HEK293 (cell line): ENCODE measurements around the gene C21orf91.

Source experiments
- CTCF ChIA-PET: fragments of 350-600 bp; formaldehyde crosslinking; extraction: SDS; loops from one replicate; lab custom pipeline; 2021; ENCODE audit warnings: antibody characterized with exemption; lab: Yijun Ruan, JAX
- POLR2A ChIA-PET: fragments of 300-600 bp; formaldehyde crosslinking; extraction: SDS; loops from one replicate; lab custom pipeline; 2020; ENCODE audit warnings: antibody characterized with exemption, inconsistent platforms; lab: Yijun Ruan, JAX
- H3K27ac ChIP-seq: fragments of 200-500 bp; sonication (Bioruptor generic); 2 replicates; pipeline ENCODE4 v1.5.1; 2014; ENCODE audit warnings: low read depth, low read length, control low read depth, inconsistent platforms; ENCODE audit errors: extremely low read depth
- H3K36me3 ChIP-seq, 2 experiments: fragments of 200-500 bp in 1 of 2; sonication (Bioruptor generic) in 1 of 2; 1 replicate in 1 of 2; 2 replicates in 1 of 2; pipeline ENCODE4 v1.5.1; 2014 to 2017; ENCODE audit warnings: inconsistent platforms in 2 of 2, low read length in 2 of 2; ENCODE audit not compliant: control insufficient read depth in 2 of 2, insufficient read depth in 1 of 2
- H3K4me1 ChIP-seq: fragments of 200-500 bp; sonication (Bioruptor generic); 2 replicates; pipeline ENCODE4 v1.5.1; 2014; ENCODE audit warnings: mild to moderate bottlenecking, low read length, inconsistent platforms; ENCODE audit not compliant: control insufficient read depth, insufficient read depth
- H3K4me3 ChIP-seq: 2 replicates; pipeline ENCODE4 v1.5.1; 2011; ENCODE audit warnings: low read depth, mild to moderate bottlenecking, control low read depth, low read length, moderate library complexity
- H3K9me3 ChIP-seq: fragments of 200-500 bp; sonication (Bioruptor generic); 2 replicates; pipeline ENCODE4 v1.5.1; 2014; ENCODE audit warnings: low read depth, low read length, inconsistent platforms; ENCODE audit not compliant: control insufficient read depth, insufficient read depth
- BCL11B ChIP-seq: fragments of 450-650 bp; formaldehyde crosslinking; IDR thresholded peaks from 2 replicates; pipeline ENCODE4 v1.5.1; 2016; ENCODE audit warnings: low read depth, missing biosample characterization, missing genetic modification characterization
- GFI1B ChIP-seq: fragments of 450-650 bp; formaldehyde crosslinking; IDR thresholded peaks from 2 replicates; pipeline ENCODE4 v1.5.1; 2016; ENCODE audit warnings: missing biosample characterization, missing genetic modification characterization
- OSR2 ChIP-seq: fragments of 450-650 bp; formaldehyde crosslinking; IDR thresholded peaks from 2 replicates; pipeline ENCODE4 v1.5.1; 2016; ENCODE audit warnings: missing biosample characterization, missing genetic modification characterization
- PRDM1 ChIP-seq: fragments of 450-650 bp; formaldehyde crosslinking; IDR thresholded peaks from 2 replicates; pipeline ENCODE4; 2016; ENCODE audit warnings: missing biosample characterization, missing genetic modification characterization
- PRDM10 ChIP-seq: fragments of 450-650 bp; formaldehyde crosslinking; IDR thresholded peaks from 2 replicates; pipeline ENCODE4 v1.5.1; 2016; ENCODE audit warnings: missing biosample characterization, missing genetic modification characterization
- ZBTB11 ChIP-seq: fragments of 450-650 bp; formaldehyde crosslinking; conservative IDR thresholded peaks from 2 replicates; pipeline ENCODE4 v1.5.1; 2016; ENCODE audit warnings: low read depth, missing biosample characterization, missing genetic modification characterization
- ZBTB7A ChIP-seq: fragments of 450-650 bp; formaldehyde crosslinking; IDR thresholded peaks from 2 replicates; pipeline ENCODE4 v1.5.1; 2016; ENCODE audit warnings: low read depth, missing biosample characterization, missing genetic modification characterization
- ZFP3 ChIP-seq: fragments of 450-650 bp; formaldehyde crosslinking; IDR thresholded peaks from 2 replicates; pipeline ENCODE4 v1.5.1; 2016; ENCODE audit warnings: low read depth, missing biosample characterization, missing genetic modification characterization
- ZNF138 ChIP-seq: fragments of 450-650 bp; formaldehyde crosslinking; IDR thresholded peaks from 2 replicates; pipeline ENCODE4 v1.5.1; 2016; ENCODE audit warnings: missing biosample characterization, missing genetic modification characterization, borderline replicate concordance
- ZNF211 ChIP-seq: fragments of 450-650 bp; formaldehyde crosslinking; IDR thresholded peaks from 2 replicates; pipeline ENCODE4 v1.5.1; 2016; ENCODE audit warnings: low read depth, missing biosample characterization, missing genetic modification characterization
- ZNF214 ChIP-seq: fragments of 450-650 bp; formaldehyde crosslinking; IDR thresholded peaks from 2 replicates; pipeline ENCODE4 v1.5.1; 2017; ENCODE audit warnings: missing biosample characterization, mild to moderate bottlenecking, missing genetic modification characterization, borderline replicate concordance
- ZNF223 ChIP-seq: fragments of 450-650 bp; formaldehyde crosslinking; IDR thresholded peaks from 2 replicates; pipeline ENCODE4 v1.5.1; 2016; ENCODE audit warnings: missing biosample characterization, missing genetic modification characterization
- ZNF274 ChIP-seq, 2 experiments: fragments of 200-500 bp in 1 of 2; fragments of 450-650 bp in 1 of 2; sonication (Bioruptor generic) in 1 of 2; formaldehyde crosslinking in 1 of 2; IDR thresholded peaks; 2 replicates each; pipeline versions ENCODE4 v1.5.1 to v1.6.1; 2014 to 2016; ENCODE audit warnings: borderline replicate concordance in 1 of 2, inconsistent platforms in 1 of 2, low read length in 1 of 2, missing biosample characterization in 1 of 2, missing genetic modification characterization in 1 of 2
- ZNF394 ChIP-seq: fragments of 450-650 bp; formaldehyde crosslinking; IDR thresholded peaks from 2 replicates; pipeline ENCODE4 v1.5.1; 2016; ENCODE audit warnings: missing biosample characterization, missing genetic modification characterization, mild to moderate bottlenecking, moderate library complexity, borderline replicate concordance
- ZNF426 ChIP-seq: fragments of 450-650 bp; formaldehyde crosslinking; IDR thresholded peaks from 2 replicates; pipeline ENCODE4 v1.5.1; 2017; ENCODE audit warnings: missing biosample characterization, missing genetic modification characterization, mild to moderate bottlenecking, inconsistent platforms, moderate library complexity
- ZNF544 ChIP-seq: fragments of 450-650 bp; formaldehyde crosslinking; IDR thresholded peaks from 2 replicates; pipeline ENCODE4 v1.5.0; 2017; ENCODE audit warnings: missing biosample characterization, missing genetic modification characterization
- ZNF629 ChIP-seq: fragments of 450-650 bp; formaldehyde crosslinking; IDR thresholded peaks from 2 replicates; pipeline ENCODE4 v1.5.1; 2017; ENCODE audit warnings: missing biosample characterization, missing genetic modification characterization
- ZNF776 ChIP-seq: fragments of 450-650 bp; formaldehyde crosslinking; IDR thresholded peaks from 2 replicates; pipeline ENCODE4 v1.5.0; 2017; ENCODE audit warnings: missing biosample characterization, missing genetic modification characterization, borderline replicate concordance
- ZSCAN30 ChIP-seq: fragments of 450-650 bp; IDR thresholded peaks from 2 replicates; pipeline ENCODE4 v1.5.1; 2018; ENCODE audit warnings: missing biosample characterization, mild to moderate bottlenecking, missing genetic modification characterization, moderate library complexity
- TF ChIP-seq, protein P1 (sequence below): fragments of 450-650 bp; formaldehyde crosslinking; IDR thresholded peaks from 2 replicates; pipeline ENCODE4; 2016; ENCODE audit warnings: missing biosample characterization, missing genetic modification characterization

C21orf91 gene

DNA sequence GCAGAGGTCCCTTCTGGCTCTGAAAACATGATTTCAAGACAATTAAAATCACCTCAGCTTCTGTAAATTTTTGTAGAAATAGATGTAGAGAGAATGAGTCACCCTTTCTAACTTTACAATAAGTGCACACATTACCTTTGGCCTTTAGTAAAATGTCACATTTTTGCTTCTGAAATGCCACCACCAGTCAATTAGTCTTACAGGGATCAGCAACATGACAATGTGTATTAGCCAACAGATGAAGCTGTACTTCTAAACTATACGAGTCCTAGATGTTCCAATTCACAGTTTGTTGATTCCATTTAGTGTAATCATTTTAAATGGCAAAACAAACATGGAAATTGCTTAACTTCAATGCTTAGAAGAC is 23.1 kb downstream of the C21orf91 start:
- no peak for TF ChIP-seq OSR2 (tag by site-specific recombination)
- no peak for TF ChIP-seq BCL11B (tag by site-specific recombination)
- TF ChIP-seq ZNF629 (tag by site-specific recombination) = no peak
- TF ChIP-seq ZNF138 = no peak
- no peak for TF ChIP-seq ZSCAN30 (tag by site-specific recombination)
- no peak for TF ChIP-seq PRDM1 (tag by site-specific recombination)
- no peak for TF ChIP-seq ZNF223 (tag by site-specific recombination)
- TF ChIP-seq ZNF274 (IDR thresholded peaks at IDR 0.05; ENCODE audit: low read length) = no peak
- no peak for TF ChIP-seq ZNF274 (tag by site-specific recombination; IDR thresholded peaks at IDR 0.05; ENCODE audit: borderline replicate concordance)
- no peak overlapping the region for H3K4me3 ChIP-seq
- ChIA-PET POLR2A (no interaction called here), CTCF (no interaction called here)
- no peaks in the 10 kb centered on the region for H3K4me1 ChIP-seq
- H3K27ac ChIP-seq = no peak overlapping the region
- H3K36me3 ChIP-seq = peaks cover 23 to 47% of the 10 kb centered on the region in 2 experiments
- H3K9me3 ChIP-seq = no peaks in the 10 kb centered on the region

GRCh38 chr21:17795146-17796036 is 23.8 kb downstream of the C21orf91 start:
- peaks cover 23 to 47% of the 10 kb centered on the region in 2 experiments for H3K36me3 ChIP-seq
- no peak overlapping the region for H3K27ac ChIP-seq
- no peaks in the 10 kb centered on the region for H3K4me1 ChIP-seq
- ChIA-PET POLR2A (no interaction called here), CTCF (no interaction called here)
- H3K4me3 ChIP-seq = no peak overlapping the region
- TF ChIP-seq PRDM10 (tag by site-specific recombination) (no peak), ZFP3 (tag by site-specific recombination) (no peak), ZNF211 (tag by site-specific recombination) (no peak), ZNF394 (tag by site-specific recombination) (no peak), ZNF544 (tag by site-specific recombination) (no peak), ZBTB7A (no peak), ZNF214 (tag by site-specific recombination) (no peak)
- H3K9me3 ChIP-seq = no peaks in the 10 kb centered on the region

DNA sequence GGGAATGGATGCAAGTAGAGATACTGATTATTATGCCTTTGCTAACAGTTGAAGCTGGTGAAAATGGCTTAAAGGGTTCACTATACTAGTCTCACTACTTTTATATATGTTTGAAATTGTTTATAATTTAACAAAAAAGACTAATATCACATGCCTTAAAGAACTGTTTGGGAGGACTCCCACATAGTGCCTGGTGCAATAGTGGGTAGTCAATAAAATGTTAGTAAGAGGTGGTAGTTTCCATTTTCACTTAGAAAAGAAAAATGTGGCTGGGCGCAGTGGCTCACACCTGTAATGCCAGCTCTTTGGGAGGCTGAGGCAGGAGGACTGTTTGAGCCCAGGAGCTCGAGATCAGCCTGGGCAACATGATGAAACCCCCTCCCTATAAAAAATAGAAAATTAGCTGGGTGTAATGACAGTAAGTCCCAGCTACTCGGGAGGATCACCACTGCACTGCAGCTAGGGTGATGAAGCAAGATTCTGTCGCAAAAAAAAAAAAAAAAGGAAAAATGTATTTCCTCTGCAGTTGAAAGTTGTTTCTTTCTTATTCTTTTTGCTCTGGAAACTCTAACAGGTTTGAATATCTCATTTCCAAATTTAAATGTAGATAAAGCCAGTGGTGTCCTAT is 24.5 kb downstream of the C21orf91 start:
- no peaks in the 10 kb centered on the region for H3K4me1 ChIP-seq
- no peak overlapping the region for H3K4me3 ChIP-seq
- H3K9me3 ChIP-seq = no peaks in the 10 kb centered on the region
- peaks cover 23 to 47% of the 10 kb centered on the region in 2 experiments for H3K36me3 ChIP-seq
- H3K27ac ChIP-seq = no peak overlapping the region
- ChIA-PET CTCF (interaction anchor here (0.9 kb wide), 1 partner anchor 87 kb away, joined by 3 read pairs; no protein-coding TSS in a partner anchor), POLR2A (no interaction called here)
- TF ChIP-seq ZNF274 (IDR thresholded peaks at IDR 0.05; ENCODE audit: low read length) (no peak), ZNF274 (tag by site-specific recombination; IDR thresholded peaks at IDR 0.05; ENCODE audit: borderline replicate concordance) (no peak), ZBTB11 (tag by site-specific recombination) (no peak), ZNF426 (no peak), GFI1B (tag by site-specific recombination) (no peak), ZNF776 (tag by site-specific recombination) (no peak)
- TF ChIP-seq, protein P1, sequence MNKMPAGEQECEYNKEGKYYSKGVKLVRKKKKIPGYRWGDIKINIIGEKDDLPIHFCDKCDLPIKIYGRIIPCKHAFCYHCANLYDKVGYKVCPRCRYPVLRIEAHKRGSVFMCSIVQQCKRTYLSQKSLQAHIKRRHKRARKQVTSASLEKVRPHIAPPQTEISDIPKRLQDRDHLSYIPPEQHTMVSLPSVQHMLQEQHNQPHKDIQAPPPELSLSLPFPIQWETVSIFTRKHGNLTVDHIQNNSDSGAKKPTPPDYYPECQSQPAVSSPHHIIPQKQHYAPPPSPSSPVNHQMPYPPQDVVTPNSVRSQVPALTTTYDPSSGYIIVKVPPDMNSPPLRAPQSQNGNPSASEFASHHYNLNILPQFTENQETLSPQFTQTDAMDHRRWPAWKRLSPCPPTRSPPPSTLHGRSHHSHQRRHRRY = no peak
